ENCODE results near the gene CCDC88C. TPM values are rescaled to one million over a fixed set of nuclear protein-coding genes. Genes with fewer than 3 reads are reported as not detected.

CCDC88C gene
- total and polyA plus RNA-seq, 2 donors (not counting 3 experiments of a cell fraction or from before 2014, with no cell fraction given) = 11.4 to 52.1 TPM

DNA sequence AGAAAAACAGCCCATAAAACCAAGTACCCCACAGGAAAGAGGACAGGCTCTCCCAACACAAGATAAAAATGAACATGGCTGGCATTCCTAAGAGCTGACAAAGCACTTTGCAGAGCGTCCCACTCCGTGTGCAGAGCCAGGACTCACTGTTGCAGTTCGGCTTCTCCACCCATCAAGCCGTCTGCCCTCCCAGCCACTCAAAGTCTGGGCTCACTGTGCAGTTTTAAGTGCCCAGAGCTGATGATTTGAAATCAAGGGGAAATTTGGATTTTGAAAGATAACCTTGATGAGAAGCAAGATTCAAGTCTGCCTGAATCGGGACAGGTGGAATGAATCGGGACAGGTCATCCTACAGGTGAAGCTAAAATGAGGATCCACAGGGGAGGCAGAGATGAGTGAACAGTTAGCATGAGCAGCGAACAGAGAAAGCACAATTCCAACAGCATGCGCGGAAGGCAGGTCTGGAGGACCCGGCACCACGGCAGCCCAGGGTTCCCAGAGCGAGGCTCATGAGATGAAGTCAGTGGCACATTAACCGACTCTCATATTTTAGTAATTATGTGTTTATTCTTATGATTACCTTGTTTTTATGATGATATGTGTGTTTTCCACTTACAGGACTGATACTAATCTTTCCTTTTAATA, 133.4 kb downstream of the CCDC88C start:
- no peaks in the 10 kb centered on the region for H3K79me2 ChIP-seq (ENCODE audit: control insufficient read depth, insufficient read depth, low read length)
- CTCF ChIA-PET = interaction anchor here (0.9 to 8.8 kb wide), 4 partner anchors 9 to 382 kb away, joined by 3 to 220 read pairs (median 4); no protein-coding TSS in a partner anchor
- H3K4me2 ChIP-seq (ENCODE audit: insufficient read depth, low read length) = no peak overlapping the region
- no peak overlapping the region for H3K4me3 ChIP-seq (replicated peaks in 1 of 3; ENCODE audit: insufficient read depth in 1 of 3, low read depth in 1 of 3, low read length in 3 of 3)
- H4K20me1 ChIP-seq (replicated peaks; ENCODE audit: control insufficient read depth, extremely low read depth, insufficient read depth, low read length) = no peaks in the 10 kb centered on the region
- no peaks in the 10 kb centered on the region for H3K4me1 ChIP-seq (ENCODE audit: control insufficient read depth, extremely low read depth, insufficient read depth, low read length)
- no peak overlapping the region for H3K27ac ChIP-seq (ENCODE audit: insufficient read depth, low read depth, low read length)
- H3K9me3 ChIP-seq (replicated peaks; ENCODE audit: control insufficient read depth, insufficient read depth, low read length) = no peaks in the 10 kb centered on the region
- POLR2A ChIA-PET = no interaction called here
- FAIRE-seq = no peak
- DNase-seq (ENCODE audit: low read depth, low spot score) = no peak
- H3K36me3 ChIP-seq (ENCODE audit: control insufficient read depth in 2 of 2, extremely low read depth in 1 of 2, insufficient read depth in 2 of 2, low read length in 2 of 2) = peaks cover 5 to 33% of the 10 kb centered on the region in 2 experiments
- dilution Hi-C loops (cut with MboI; ENCODE audit: extremely low pct_ligation_motif_present, low sequenced_read_pairs) (loop anchor here (25.0 kb wide), 1 partner anchor 372 kb away; no protein-coding TSS in a partner anchor), intact Hi-C loops (cut with micrococcal nuclease) (no loop called here)
- no peaks in the 10 kb centered on the region for H3K27me3 ChIP-seq (ENCODE audit: control insufficient read depth in 2 of 2, insufficient read depth in 2 of 2, low read length in 2 of 2)
- H3K9me1 ChIP-seq (replicated peaks; ENCODE audit: control insufficient read depth, extremely low read depth, insufficient read depth, low read length) = no peaks in the 10 kb centered on the region
- BruUV-seq (replicated peaks) = no TSS peak
- TF ChIP-seq, protein P1, sequence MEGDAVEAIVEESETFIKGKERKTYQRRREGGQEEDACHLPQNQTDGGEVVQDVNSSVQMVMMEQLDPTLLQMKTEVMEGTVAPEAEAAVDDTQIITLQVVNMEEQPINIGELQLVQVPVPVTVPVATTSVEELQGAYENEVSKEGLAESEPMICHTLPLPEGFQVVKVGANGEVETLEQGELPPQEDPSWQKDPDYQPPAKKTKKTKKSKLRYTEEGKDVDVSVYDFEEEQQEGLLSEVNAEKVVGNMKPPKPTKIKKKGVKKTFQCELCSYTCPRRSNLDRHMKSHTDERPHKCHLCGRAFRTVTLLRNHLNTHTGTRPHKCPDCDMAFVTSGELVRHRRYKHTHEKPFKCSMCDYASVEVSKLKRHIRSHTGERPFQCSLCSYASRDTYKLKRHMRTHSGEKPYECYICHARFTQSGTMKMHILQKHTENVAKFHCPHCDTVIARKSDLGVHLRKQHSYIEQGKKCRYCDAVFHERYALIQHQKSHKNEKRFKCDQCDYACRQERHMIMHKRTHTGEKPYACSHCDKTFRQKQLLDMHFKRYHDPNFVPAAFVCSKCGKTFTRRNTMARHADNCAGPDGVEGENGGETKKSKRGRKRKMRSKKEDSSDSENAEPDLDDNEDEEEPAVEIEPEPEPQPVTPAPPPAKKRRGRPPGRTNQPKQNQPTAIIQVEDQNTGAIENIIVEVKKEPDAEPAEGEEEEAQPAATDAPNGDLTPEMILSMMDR (IDR thresholded peaks at IDR 0.05; ENCODE audit: extremely low read depth in 1 of 2, insufficient read depth in 1 of 2, low read depth in 1 of 2, low read length in 2 of 2) = no peak
- TF ChIP-seq JUN (IDR thresholded peaks at IDR 0.05; ENCODE audit: borderline replicate concordance, insufficient read depth, insufficient read length, low read depth) (no peak), EZH2 (IDR thresholded peaks at IDR 0.05; ENCODE audit: borderline replicate concordance, low read depth, low read length, severe bottlenecking) (no peak), MYC (IDR thresholded peaks at IDR 0.05; ENCODE audit: low read depth, low read length) (no peak), POLR2AphosphoS5 (IDR thresholded peaks at IDR 0.05; ENCODE audit: insufficient read depth, low read depth, low read length) (no peak), GATA2 (IDR thresholded peaks at IDR 0.05; ENCODE audit: insufficient read depth, insufficient read length, low read depth, low read length) (no peak), FOS (IDR thresholded peaks at IDR 0.05; ENCODE audit: borderline replicate concordance, insufficient read depth, low read length) (no peak), POLR2A (IDR thresholded peaks at IDR 0.05; ENCODE audit: low read depth, low read length) (no peak)
- TF ChIP-seq, protein P2, sequence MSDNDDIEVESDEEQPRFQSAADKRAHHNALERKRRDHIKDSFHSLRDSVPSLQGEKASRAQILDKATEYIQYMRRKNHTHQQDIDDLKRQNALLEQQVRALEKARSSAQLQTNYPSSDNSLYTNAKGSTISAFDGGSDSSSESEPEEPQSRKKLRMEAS (IDR thresholded peaks at IDR 0.05; ENCODE audit: insufficient read depth, insufficient read length) = no peak
- no peak overlapping the region for H3K9ac ChIP-seq (replicated peaks; ENCODE audit: extremely low read depth, insufficient read depth, low read length)
- no peak overlapping the region for H2AFZ ChIP-seq (ENCODE audit: low read depth, low read length)

Data from endothelial cell of umbilical vein (primary cell).